Natural killer cell treated with Interleukin-12 subunit alpha and Interleukin-12 subunit beta and Interleukin-15 and Interleukin-18, amount 100 ng/mL, for 72 hours (primary cell): ENCODE data around the gene NUP188. TPM values are rescaled to one million over a fixed set of nuclear protein-coding genes. Genes with fewer than 3 reads are reported as not detected.
A peak's percentile ranks its signal among the peaks of the same experiment; 100 is the strongest.

Experiments
- ATAC-seq, 2 donors: fragments of 150-1000 bp; cut with Tn5 transposase in 1 of 2; sonication (Bioruptor Pico), chemical (Tn5 transposase) in 1 of 2; 2 replicates each; pipeline ENCODE4 v1.10.0; 2021
- DNase-seq: peaks from one replicate; pipeline ENCODE4 v3.0.0; 2022; ENCODE audit warnings: low spot score
- H3K27ac Mint-ChIP-seq, 2 donors: 1 replicate in 1 of 2; 2 replicates in 1 of 2; pipeline ENCODE4 v1.8.0; 2022; ENCODE audit warnings: mixed read lengths in 2 of 2, mild to moderate bottlenecking in 1 of 2, moderate library complexity in 1 of 2
- H3K27me3 Mint-ChIP-seq, 2 donors: 1 replicate in 1 of 2; 2 replicates in 1 of 2; pipeline ENCODE4 v1.8.0; 2022; ENCODE audit warnings: mixed read lengths in 2 of 2
- H3K36me3 Mint-ChIP-seq: one replicate; pipeline ENCODE4 v1.8.0; 2022; ENCODE audit warnings: mixed read lengths
- H3K4me1 Mint-ChIP-seq, 2 donors: 1 replicate in 1 of 2; 2 replicates in 1 of 2; pipeline ENCODE4 v1.8.0; 2022; ENCODE audit warnings: low read depth in 2 of 2, mixed read lengths in 2 of 2, mild to moderate bottlenecking in 1 of 2
- H3K4me3 Mint-ChIP-seq: one replicate; pipeline ENCODE4 v1.8.0; 2022; ENCODE audit warnings: mixed read lengths
- H3K9me3 Mint-ChIP-seq: 2 replicates; pipeline ENCODE4 v1.8.0; 2022; ENCODE audit warnings: mixed read lengths
- total RNA-seq, 2 donors: library from RNA; stranded (reverse); gene quantifications; one replicate each; pipeline ENCODE4 v1.2.3, GENCODE V29; 2022

NUP188 gene
- total RNA-seq, 2 donors from 2014 or later: 103 to 143 TPM

- DNase-seq: no peak
- peak within 1 kb of the TSS; percentile 21 to 77 for H3K27ac Mint-ChIP-seq
- H3K4me1 Mint-ChIP-seq: peaks cover 0 to 12% of the 10 kb centered on the region in 2 donors
- no peaks in the 10 kb centered on the region for H3K36me3 Mint-ChIP-seq
- H3K4me3 Mint-ChIP-seq: peak within 1 kb of the TSS; percentile 48
- H3K9me3 Mint-ChIP-seq: no peaks in the 10 kb centered on the region
- no peaks in the 10 kb centered on the region for H3K27me3 Mint-ChIP-seq
- no peak for ATAC-seq
Measured at GRCh38 chr9:128920381-128921058, 27.0 kb upstream of the NUP188 start, which contains the start of gene PHYHD1. TSS of gene PHYHD1 (plus strand) at chr9:128920982. CDS start at chr9:128922324, 1,342 bp downstream.

GRCh38 chr9:128921881-128922763, 25.4 kb upstream of the NUP188 start:
- Mint-ChIP-seq H3K27me3 (no peaks in the 10 kb centered on the region), H3K27ac (peak overlapping the region; percentile 21 to 77), H3K36me3 (no peaks in the 10 kb centered on the region), H3K9me3 (no peaks in the 10 kb centered on the region), H3K4me3 (peak overlapping the region; percentile 48), H3K4me1 (peaks cover 0 to 15% of the 10 kb centered on the region in 2 donors)
- DNase-seq: no peak
- peak; percentile 75 to 77 for ATAC-seq

- Mint-ChIP-seq H3K27me3 (no peaks in the 10 kb centered on the region), H3K27ac (no peak overlapping the region), H3K9me3 (no peaks in the 10 kb centered on the region), H3K36me3 (no peaks in the 10 kb centered on the region), H3K4me1 (peaks cover 5 to 19% of the 10 kb centered on the region in 2 donors), H3K4me3 (no peak overlapping the region)
- ATAC-seq (no peak), DNase-seq (no peak)
Measured at GRCh38 chr9:128923493-128923883, 24.0 kb upstream of the NUP188 start.

- Mint-ChIP-seq H3K9me3 (no peaks in the 10 kb centered on the region), H3K27me3 (no peaks in the 10 kb centered on the region), H3K27ac (peak overlapping the region in 1 of 2 donors; percentile 46), H3K36me3 (no peaks in the 10 kb centered on the region), H3K4me1 (peaks cover 5 to 11% of the 10 kb centered on the region in 2 donors), H3K4me3 (no peak overlapping the region)
- ATAC-seq (peak in 1 of 2 donors; percentile 62), DNase-seq (no peak)
Measured at GRCh38 chr9:128927731-128928411, 19.6 kb upstream of the NUP188 start.

- Mint-ChIP-seq H3K4me3 (no peak overlapping the region), H3K9me3 (no peaks in the 10 kb centered on the region), H3K4me1 (peaks cover 5 to 7% of the 10 kb centered on the region in 2 donors), H3K36me3 (no peaks in the 10 kb centered on the region), H3K27me3 (no peaks in the 10 kb centered on the region), H3K27ac (no peak overlapping the region)
- DNase-seq (no peak), ATAC-seq (no peak)
Measured at GRCh38 chr9:128928624-128929023, 18.9 kb upstream of the NUP188 start.

- Mint-ChIP-seq H3K27me3 (no peaks in the 10 kb centered on the region), H3K4me1 (peaks cover 5 to 7% of the 10 kb centered on the region in 2 donors), H3K9me3 (no peaks in the 10 kb centered on the region), H3K27ac (no peak overlapping the region), H3K36me3 (no peaks in the 10 kb centered on the region), H3K4me3 (no peak overlapping the region)
- ATAC-seq (no peak), DNase-seq (no peak)
Measured at GRCh38 chr9:128929560-128929959, 17.9 kb upstream of the NUP188 start.

- no peaks in the 10 kb centered on the region for H3K4me1 Mint-ChIP-seq
- ATAC-seq: no peak
- no peak overlapping the region for H3K4me3 Mint-ChIP-seq
- H3K27me3 Mint-ChIP-seq: no peaks in the 10 kb centered on the region
- no peaks in the 10 kb centered on the region for H3K9me3 Mint-ChIP-seq
- H3K27ac Mint-ChIP-seq: no peak overlapping the region
- no peak for DNase-seq
- H3K36me3 Mint-ChIP-seq: no peaks in the 10 kb centered on the region
Measured at GRCh38 chr9:128933731-128934130, 13.8 kb upstream of the NUP188 start.

GRCh38 chr9:128936171-128936865, 11.2 kb upstream of the NUP188 start:
- ATAC-seq: peak in 1 of 2 donors; percentile 33
- Mint-ChIP-seq H3K27me3 (no peaks in the 10 kb centered on the region), H3K27ac (no peak overlapping the region)

GRCh38 chr9:128937310-128938165, 10.0 kb upstream of the NUP188 start:
- DNase-seq (no peak), ATAC-seq (peak in 1 of 2 donors; percentile 22)
- H3K36me3 Mint-ChIP-seq: no peaks in the 10 kb centered on the region
- H3K27ac Mint-ChIP-seq: no peak overlapping the region
- H3K9me3 Mint-ChIP-seq: no peaks in the 10 kb centered on the region
- H3K27me3 Mint-ChIP-seq: no peaks in the 10 kb centered on the region
- H3K4me3 Mint-ChIP-seq: no peak overlapping the region
- H3K4me1 Mint-ChIP-seq: no peaks in the 10 kb centered on the region

More at GRCh38 chr9:128936171-128936865, 11.2 kb upstream of the NUP188 start:
- DNase-seq: no peak
- H3K4me3 Mint-ChIP-seq: no peak overlapping the region
- H3K4me1 Mint-ChIP-seq: no peaks in the 10 kb centered on the region
- no peaks in the 10 kb centered on the region for H3K36me3 Mint-ChIP-seq
- H3K9me3 Mint-ChIP-seq: no peaks in the 10 kb centered on the region

GRCh38 chr9:128940271-128940921, 7.1 kb upstream of the NUP188 start:
- H3K27me3 Mint-ChIP-seq: no peaks in the 10 kb centered on the region
- H3K4me3 Mint-ChIP-seq: no peak overlapping the region
- peak; percentile 33 to 34 for ATAC-seq

GRCh38 chr9:128940946-128941755, 6.3 kb upstream of the NUP188 start:
- no peak for DNase-seq
- Mint-ChIP-seq H3K4me1 (peaks cover 7 to 8% of the 10 kb centered on the region in 2 donors), H3K27ac (no peak overlapping the region), H3K4me3 (no peak overlapping the region), H3K36me3 (no peaks in the 10 kb centered on the region), H3K9me3 (no peaks in the 10 kb centered on the region), H3K27me3 (no peaks in the 10 kb centered on the region)
- no peak for ATAC-seq

More at GRCh38 chr9:128940271-128940921, 7.1 kb upstream of the NUP188 start:
- Mint-ChIP-seq H3K27ac (no peak overlapping the region), H3K9me3 (no peaks in the 10 kb centered on the region), H3K36me3 (no peaks in the 10 kb centered on the region), H3K4me1 (no peaks in the 10 kb centered on the region)
- DNase-seq: no peak
